HG03342 (cell line): Measurements from ENCODE around the gene PALLD.

Experiments used
- ATAC-seq: cut with Tn5 transposase; IDR thresholded peaks from one replicate; pipeline ENCODE4 v1.9.1; 2021; ENCODE audit warnings: mild to moderate bottlenecking, moderate library complexity; ENCODE audit not compliant: unreplicated experiment

PALLD gene

GRCh38 chr4:168659741-168660465 lies 163.1 kb downstream of the PALLD start:
- no peak for ATAC-seq

GRCh38 chr4:168662297-168662984 lies 165.6 kb downstream of the PALLD start:
- no peak for ATAC-seq

GRCh38 chr4:168664242-168664891 lies 167.5 kb downstream of the PALLD start:
- ATAC-seq = no peak

- no peak for ATAC-seq
Measured at GRCh38 chr4:168666531-168666930, 169.7 kb downstream of the PALLD start.

- no peak for ATAC-seq
Measured at GRCh38 chr4:168667376-168667775, 170.5 kb downstream of the PALLD start.

- no peak for ATAC-seq
Measured at GRCh38 chr4:168667921-168668320, 171.1 kb downstream of the PALLD start.

GRCh38 chr4:168673476-168673875 lies 176.6 kb downstream of the PALLD start:
- no peak for ATAC-seq

- ATAC-seq = no peak
Measured at GRCh38 chr4:168674077-168674747, 177.4 kb downstream of the PALLD start.

- no peak for ATAC-seq
Measured at GRCh38 chr4:168674866-168675265, 178.0 kb downstream of the PALLD start.

GRCh38 chr4:168677063-168677462 lies 180.2 kb downstream of the PALLD start:
- ATAC-seq = no peak

- no peak for ATAC-seq
Measured at GRCh38 chr4:168677879-168678278, 181.0 kb downstream of the PALLD start.

- ATAC-seq = no peak
Measured at GRCh38 chr4:168678751-168679366, 182.0 kb downstream of the PALLD start.

- no peak for ATAC-seq
Measured at GRCh38 chr4:168679397-168679796, 182.5 kb downstream of the PALLD start.

- no peak for ATAC-seq
Measured at GRCh38 chr4:168679819-168680218, 183.0 kb downstream of the PALLD start.

GRCh38 chr4:168682898-168683500 lies 186.1 kb downstream of the PALLD start:
- ATAC-seq = no peak

- ATAC-seq = no peak
Measured at GRCh38 chr4:168683595-168683994, 186.7 kb downstream of the PALLD start.

- ATAC-seq = peak; percentile 99
Measured at GRCh38 chr4:168685136-168685809, 188.4 kb downstream of the PALLD start.

GRCh38 chr4:168688584-168688983 lies 191.7 kb downstream of the PALLD start:
- no peak for ATAC-seq

- no peak for ATAC-seq
Measured at GRCh38 chr4:168689791-168690190, 192.9 kb downstream of the PALLD start.

GRCh38 chr4:168690199-168690598 lies 193.3 kb downstream of the PALLD start:
- ATAC-seq = no peak
